RWPE1 (cell line): ENCODE measurements around the gene GTF2H4.
"Not testable (repeated sequence)": the region's sequence is repeated elsewhere in the genome, so short reads cannot be mapped to it uniquely, and the experiment has no call there.

Source experiments
- CTCF ChIA-PET: fragments of 350-600 bp; sonication (Branson Sonifier 250); formaldehyde crosslinking; extraction: SDS; loops from one replicate; lab custom pipeline; 2021; lab: Yijun Ruan, JAX
- POLR2A ChIA-PET: fragments of 400-600 bp; formaldehyde crosslinking; extraction: SDS; loops from one replicate; lab custom pipeline; 2020; ENCODE audit warnings: antibody characterized with exemption; ENCODE audit not compliant: low non-redundant PET; lab: Yijun Ruan, JAX
- DNase-seq: peaks from one replicate; pipeline ENCODE4 v3.0.0; 2012; ENCODE audit warnings: low spot score
- H3K27ac ChIP-seq: fragments of 450-650 bp; 2 replicates; pipeline ENCODE4 v1.5.1; 2017
- TF ChIP-seq, protein P1 (sequence below): fragments of 450-650 bp; conservative IDR thresholded peaks from 2 replicates; pipeline ENCODE4 v1.5.1; 2017; ENCODE audit warnings: low read depth, mild to moderate bottlenecking

Gene GTF2H4

DNA sequence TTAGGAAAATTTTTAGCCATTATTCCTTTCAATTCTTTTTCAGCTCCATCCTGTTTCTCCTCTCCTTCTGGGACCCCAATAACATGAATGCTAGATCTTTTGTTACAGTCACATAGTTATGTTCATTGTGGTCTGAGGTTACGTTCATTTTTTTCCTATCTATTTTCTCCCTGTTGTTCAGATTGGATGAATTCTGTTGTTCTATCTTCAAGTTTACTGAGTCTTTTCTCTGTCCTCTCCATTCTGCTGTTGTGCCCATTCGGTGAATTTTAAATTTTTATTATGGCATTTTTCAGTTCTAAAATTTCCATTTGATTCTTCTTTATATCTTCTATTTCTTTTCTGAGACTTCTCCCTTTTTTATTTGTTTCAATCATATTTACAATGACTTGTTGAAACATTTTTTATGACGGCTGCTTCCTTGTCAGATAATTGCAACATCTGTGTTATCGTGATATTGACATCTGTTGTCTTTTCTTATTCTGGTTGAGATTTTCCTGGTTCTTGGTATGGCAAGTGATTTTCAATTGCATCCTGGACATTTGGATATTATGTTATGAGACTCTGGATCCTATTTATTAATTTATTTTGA, 36.3 kb upstream of the GTF2H4 start:
- ChIA-PET POLR2A (no interaction called here), CTCF (no interaction called here)
- DNase-seq: no peak
- no peak overlapping the region for H3K27ac ChIP-seq
- TF ChIP-seq, protein P1, sequence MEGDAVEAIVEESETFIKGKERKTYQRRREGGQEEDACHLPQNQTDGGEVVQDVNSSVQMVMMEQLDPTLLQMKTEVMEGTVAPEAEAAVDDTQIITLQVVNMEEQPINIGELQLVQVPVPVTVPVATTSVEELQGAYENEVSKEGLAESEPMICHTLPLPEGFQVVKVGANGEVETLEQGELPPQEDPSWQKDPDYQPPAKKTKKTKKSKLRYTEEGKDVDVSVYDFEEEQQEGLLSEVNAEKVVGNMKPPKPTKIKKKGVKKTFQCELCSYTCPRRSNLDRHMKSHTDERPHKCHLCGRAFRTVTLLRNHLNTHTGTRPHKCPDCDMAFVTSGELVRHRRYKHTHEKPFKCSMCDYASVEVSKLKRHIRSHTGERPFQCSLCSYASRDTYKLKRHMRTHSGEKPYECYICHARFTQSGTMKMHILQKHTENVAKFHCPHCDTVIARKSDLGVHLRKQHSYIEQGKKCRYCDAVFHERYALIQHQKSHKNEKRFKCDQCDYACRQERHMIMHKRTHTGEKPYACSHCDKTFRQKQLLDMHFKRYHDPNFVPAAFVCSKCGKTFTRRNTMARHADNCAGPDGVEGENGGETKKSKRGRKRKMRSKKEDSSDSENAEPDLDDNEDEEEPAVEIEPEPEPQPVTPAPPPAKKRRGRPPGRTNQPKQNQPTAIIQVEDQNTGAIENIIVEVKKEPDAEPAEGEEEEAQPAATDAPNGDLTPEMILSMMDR: no peak

DNA sequence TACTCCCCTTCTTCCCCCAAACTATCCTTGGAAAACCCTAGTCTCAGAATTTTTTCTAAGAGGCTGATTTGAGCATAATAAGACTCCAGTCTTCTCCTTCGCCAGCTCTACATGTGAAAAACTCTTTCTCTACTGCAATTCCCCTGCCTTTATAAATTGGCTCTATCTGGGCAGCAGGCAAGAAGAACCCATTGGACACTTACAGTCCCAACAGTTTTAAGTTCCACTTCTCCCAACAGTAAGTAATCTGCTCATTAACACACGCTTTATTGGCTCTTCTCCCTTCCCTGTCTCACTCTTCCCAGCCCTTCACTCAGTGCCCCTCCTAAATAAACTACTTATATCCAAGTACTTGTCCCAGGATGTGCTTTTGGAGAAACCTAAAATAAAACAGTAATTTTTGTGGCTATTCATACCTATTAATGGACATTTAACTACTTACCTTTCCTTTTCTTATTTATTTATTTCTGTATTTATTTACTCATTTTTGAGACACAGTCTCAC, 34.8 kb upstream of the GTF2H4 start:
- ChIA-PET POLR2A (no interaction called here), CTCF (interaction anchor here (0.6 kb wide), 1 partner anchor 150 kb away, joined by 3 read pairs; no protein-coding TSS in a partner anchor)
- DNase-seq: no peak
- H3K27ac ChIP-seq: no peak overlapping the region
- TF ChIP-seq, protein P1: no peak

DNA sequence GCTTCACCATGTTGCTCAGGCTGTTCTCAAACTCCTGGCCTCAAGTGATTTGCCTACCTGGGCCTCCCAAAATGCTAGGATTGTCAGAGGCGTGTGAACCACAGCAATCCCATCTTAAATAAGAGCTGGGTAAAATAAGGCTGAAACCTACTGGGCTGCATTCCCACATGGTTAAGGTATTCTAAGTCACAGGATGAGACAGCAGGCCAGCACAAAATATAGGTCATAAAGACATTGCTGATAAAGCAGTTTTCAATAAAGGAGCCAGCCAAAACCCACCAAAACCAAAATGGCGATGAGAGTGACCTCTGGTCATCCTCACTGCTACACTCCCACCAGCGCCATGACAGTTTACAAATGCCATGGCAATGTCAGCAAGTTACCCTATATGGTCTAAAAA, 34.2 kb upstream of the GTF2H4 start:
- CTCF ChIA-PET: interaction anchor here (0.6 kb wide), 1 partner anchor 193 kb away, joined by 5 read pairs; no protein-coding TSS in a partner anchor
- peak overlapping the region; percentile 24; the same call in 1 of the 2 replicates for H3K27ac ChIP-seq
- POLR2A ChIA-PET, DNase-seq: not testable (repeated sequence)

DNA sequence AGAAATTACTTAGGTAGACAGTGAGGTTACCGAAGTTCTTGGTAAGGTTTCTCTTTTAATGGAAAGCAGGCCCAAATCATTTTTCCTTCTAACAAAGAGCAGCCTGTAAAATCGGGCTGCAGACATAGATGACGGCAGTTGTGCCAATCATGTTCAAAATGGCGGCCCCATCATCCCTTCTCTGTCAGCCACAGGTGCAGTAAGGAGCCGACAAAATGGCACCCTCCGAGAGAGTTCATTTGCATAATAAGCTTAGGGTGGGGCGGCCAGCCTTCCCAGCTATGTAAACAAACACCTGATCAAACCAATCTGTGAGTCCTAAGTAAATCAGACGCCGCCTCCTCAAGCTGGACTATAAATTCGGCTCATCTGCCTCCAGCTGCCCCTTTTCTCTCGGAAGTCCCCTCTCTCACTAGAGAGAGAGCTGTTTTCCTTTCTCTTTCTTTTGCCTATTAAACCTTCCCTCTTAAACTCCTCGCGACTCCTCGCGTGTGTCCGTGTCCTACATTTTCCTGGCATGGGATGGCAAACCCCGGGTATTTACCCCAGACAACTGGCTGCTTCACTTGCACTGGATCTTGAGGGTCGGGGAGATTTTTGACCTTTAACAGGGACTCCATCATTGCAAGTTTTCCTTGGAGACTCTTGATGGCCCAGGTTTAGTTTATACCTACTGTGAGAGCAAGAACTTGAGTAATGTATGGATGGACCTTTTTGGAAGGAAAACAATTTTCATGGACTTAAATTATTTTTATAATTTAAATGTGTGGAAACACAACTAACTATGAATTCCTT, 32.6 kb upstream of the GTF2H4 start:
- ChIA-PET POLR2A (interaction anchor here (0.5 kb wide), 1 partner anchor 43 kb away, joined by 3 read pairs; no protein-coding TSS in a partner anchor), CTCF (interaction anchor here (0.7 kb wide), 1 partner anchor 47 kb away, joined by 3 read pairs; no protein-coding TSS in a partner anchor)
- TF ChIP-seq, protein P1: no peak
- peak overlapping the region; percentile 89 for H3K27ac ChIP-seq
- no peak for DNase-seq

DNA sequence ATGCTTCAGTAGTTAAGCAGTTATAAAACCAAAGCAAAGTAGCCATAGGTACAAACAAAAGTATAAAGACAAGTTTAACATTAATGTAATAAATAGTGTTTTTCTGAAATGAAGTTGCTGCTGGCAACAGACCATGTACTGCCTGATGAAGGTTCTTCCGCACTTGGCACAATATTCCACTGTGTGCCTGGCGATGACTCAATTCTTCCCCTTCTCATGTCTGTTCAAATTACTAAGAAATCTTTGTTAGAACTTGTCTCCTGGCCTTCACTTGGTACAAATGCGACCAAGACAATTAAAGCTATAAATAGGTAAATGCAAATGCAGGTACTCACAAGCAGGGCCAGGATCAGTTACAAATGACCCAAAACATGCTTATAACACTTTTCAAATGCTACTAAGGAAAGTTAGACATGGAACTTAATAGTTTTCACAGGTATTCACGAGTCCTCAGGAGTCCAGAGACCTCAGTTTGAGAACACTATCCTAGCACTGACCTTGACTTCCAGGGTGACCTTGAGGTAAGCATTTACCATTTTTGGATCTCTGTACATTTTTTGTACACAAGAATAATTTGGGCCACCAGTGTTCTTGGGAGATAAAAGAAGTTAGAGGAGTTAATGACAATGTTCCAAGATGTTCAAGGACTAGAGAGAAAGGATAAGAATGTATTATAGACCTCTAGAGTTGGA, 31.8 kb upstream of the GTF2H4 start:
- TF ChIP-seq, protein P1: no peak
- ChIA-PET CTCF (interaction anchor here (0.6 to 3.1 kb wide), 9 partner anchors 23 to 225 kb away, joined by 3 to 15 read pairs (median 3); partner anchors contain the start of genes FLOT1 and VARS2), POLR2A (no interaction called here)
- H3K27ac ChIP-seq: peak overlapping the region; percentile 95
- peak; percentile 88 for DNase-seq

DNA sequence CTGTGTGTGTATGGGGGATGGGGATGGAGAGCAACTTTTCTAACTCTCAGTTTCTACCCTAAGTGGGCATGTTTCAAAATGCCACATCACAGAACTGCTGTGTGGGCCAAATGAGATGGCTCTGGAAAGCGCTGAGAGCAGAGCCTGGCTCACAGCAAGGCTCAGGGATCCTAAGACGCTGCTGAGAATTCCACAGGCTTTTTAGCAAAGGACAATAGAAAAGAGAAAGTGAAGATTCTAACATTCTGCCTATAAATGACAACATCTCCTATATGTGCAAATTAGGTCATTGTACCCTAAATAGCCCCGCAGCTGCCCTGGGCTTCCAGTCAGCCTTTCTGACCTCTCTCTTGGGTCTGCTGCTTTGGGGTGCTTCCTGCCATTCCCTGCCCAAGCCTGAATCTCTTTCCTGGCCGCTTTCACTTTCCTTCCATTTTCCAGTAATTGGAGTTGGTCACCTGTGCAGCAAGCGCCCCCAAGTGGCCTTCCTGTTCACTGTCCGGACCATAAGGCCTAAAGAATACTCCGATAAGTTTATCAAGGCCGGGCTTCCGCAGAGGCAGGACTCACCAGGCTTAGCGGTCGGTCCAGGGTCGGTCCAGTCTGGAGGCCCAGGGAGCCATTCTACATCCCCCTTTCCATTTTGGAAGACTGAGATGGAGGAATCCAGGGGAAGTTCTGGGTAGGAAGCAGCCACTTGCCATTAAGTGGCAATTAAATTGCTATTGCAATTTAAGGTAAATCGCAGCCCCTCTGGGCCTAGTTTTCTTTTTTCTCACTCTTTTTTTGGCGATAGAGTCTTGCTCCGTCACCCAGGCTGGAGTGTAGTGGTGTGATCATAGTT, 30.4 kb upstream of the GTF2H4 start:
- H3K27ac ChIP-seq: peak overlapping the region; percentile 95
- POLR2A ChIA-PET: no interaction called here
- peak; percentile 71 for DNase-seq

More for the DNA sequence above, 30.4 kb upstream of the GTF2H4 start:
- CTCF ChIA-PET: interaction anchor here (0.6 to 3.1 kb wide), 11 partner anchors 11 to 133 kb away, joined by 3 to 15 read pairs (median 3); partner anchors contain the start of genes IER3 and VARS2
- TF ChIP-seq, protein P1: peak; percentile 93
